Thoracic aorta (tissue), 2 donors: ENCODE data around the gene SPINK4. TPM values are rescaled to one million over a fixed set of nuclear protein-coding genes. Genes with fewer than 3 reads are reported as not detected.
A peak's percentile ranks its signal among the peaks of the same experiment; 100 is the strongest.

Experiments used
- ATAC-seq: fragments of 150-250 bp; one replicate; pipeline ENCODE4 v1.8.0; 2017; ENCODE audit warnings: low read depth; ENCODE audit not compliant: insufficient number of reproducible peaks, low FRiP score
- DNase-seq: peaks from one replicate; pipeline ENCODE4 v3.0.0-alpha.2; 2020; ENCODE audit warnings: low spot score
- H3K27ac ChIP-seq, 2 donors: fragments of 200-600 bp; sonication (generic); 1 replicate in 1 of 2; 2 replicates in 1 of 2; pipeline ENCODE4 v1.5.1; 2016; ENCODE audit warnings: mild to moderate bottlenecking in 2 of 2, moderate library complexity in 2 of 2
- H3K27me3 ChIP-seq: fragments of 200-600 bp; sonication (generic); replicated peaks from 2 replicates; pipeline ENCODE4 v1.6.0; 2016; ENCODE audit warnings: mild to moderate bottlenecking; ENCODE audit not compliant: insufficient read depth
- H3K36me3 ChIP-seq: fragments of 200-600 bp; sonication (generic); one replicate; pipeline ENCODE4 v1.5.1; 2016
- H3K4me1 ChIP-seq, 2 donors: fragments of 200-600 bp; sonication (generic); 1 replicate in 1 of 2; 2 replicates in 1 of 2; pipeline versions ENCODE4 v1.5.1 to v1.6.0; 2016; ENCODE audit warnings: low read depth in 2 of 2, mild to moderate bottlenecking in 1 of 2; ENCODE audit not compliant: control insufficient read depth in 1 of 2
- H3K4me3 ChIP-seq: fragments of 200-600 bp; sonication (generic); 2 replicates; pipeline ENCODE4 v1.5.1; 2016; ENCODE audit warnings: mild to moderate bottlenecking
- H3K9me3 ChIP-seq: fragments of 200-600 bp; sonication (generic); 2 replicates; pipeline ENCODE4 v1.5.1; 2016
- total RNA-seq, 2 donors: library from RNA; depleted of rRNA; stranded (reverse); fragments of >200 nt; gene quantifications; one replicate each; pipeline versions ENCODE4 v1.1.0 to v1.2.3, GENCODE V29; 2016
- TF ChIP-seq, protein P1 (sequence below): fragments of 200-600 bp; sonication (generic); IDR thresholded peaks from one replicate; pipeline ENCODE4 v1.5.1; 2019; ENCODE audit warnings: antibody characterized with exemption

The SPINK4 gene
- total RNA-seq = not detected

DNA sequence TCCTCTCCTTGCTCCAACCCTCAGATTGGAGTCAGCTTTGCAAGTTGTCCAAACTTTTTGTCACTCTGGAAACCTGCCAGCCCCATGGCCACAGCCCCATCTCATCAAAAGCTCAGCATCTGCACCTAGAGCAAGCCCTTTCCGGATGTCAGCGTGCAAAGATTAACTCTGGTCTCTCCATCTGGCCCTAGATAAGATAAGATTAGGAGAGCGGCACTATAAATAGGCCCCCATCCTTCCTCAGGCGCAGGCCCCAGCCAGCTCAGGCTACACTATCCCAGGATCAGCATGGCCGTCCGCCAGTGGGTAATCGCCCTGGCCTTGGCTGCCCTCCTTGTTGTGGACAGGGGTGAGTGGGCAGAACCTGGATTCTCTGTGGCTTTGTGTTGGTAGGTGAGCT is at the start of gene SPINK4:
Gene SPINK4 (plus strand): TSS at position 247 of the 400 bp plus-strand sequence. CDS start 42 bp downstream, at position 289.
- no peaks in the 10 kb centered on the region for H3K36me3 ChIP-seq
- ATAC-seq (no peak), DNase-seq (no peak)
- no peak within 1 kb of the TSS for H3K4me3 ChIP-seq
- no peak within 1 kb of the TSS for H3K27ac ChIP-seq
- peaks cover 0 to 9% of the 10 kb centered on the region in 2 donors for H3K4me1 ChIP-seq
- H3K9me3 ChIP-seq = no peaks in the 10 kb centered on the region
- TF ChIP-seq, protein P1, sequence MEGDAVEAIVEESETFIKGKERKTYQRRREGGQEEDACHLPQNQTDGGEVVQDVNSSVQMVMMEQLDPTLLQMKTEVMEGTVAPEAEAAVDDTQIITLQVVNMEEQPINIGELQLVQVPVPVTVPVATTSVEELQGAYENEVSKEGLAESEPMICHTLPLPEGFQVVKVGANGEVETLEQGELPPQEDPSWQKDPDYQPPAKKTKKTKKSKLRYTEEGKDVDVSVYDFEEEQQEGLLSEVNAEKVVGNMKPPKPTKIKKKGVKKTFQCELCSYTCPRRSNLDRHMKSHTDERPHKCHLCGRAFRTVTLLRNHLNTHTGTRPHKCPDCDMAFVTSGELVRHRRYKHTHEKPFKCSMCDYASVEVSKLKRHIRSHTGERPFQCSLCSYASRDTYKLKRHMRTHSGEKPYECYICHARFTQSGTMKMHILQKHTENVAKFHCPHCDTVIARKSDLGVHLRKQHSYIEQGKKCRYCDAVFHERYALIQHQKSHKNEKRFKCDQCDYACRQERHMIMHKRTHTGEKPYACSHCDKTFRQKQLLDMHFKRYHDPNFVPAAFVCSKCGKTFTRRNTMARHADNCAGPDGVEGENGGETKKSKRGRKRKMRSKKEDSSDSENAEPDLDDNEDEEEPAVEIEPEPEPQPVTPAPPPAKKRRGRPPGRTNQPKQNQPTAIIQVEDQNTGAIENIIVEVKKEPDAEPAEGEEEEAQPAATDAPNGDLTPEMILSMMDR = no peak
- H3K27me3 ChIP-seq = no peaks in the 10 kb centered on the region

GRCh38 chr9:33192493-33193255 is 47.3 kb upstream of the SPINK4 start:
- ATAC-seq (no peak), DNase-seq (no peak)
- H3K9me3 ChIP-seq = no peaks in the 10 kb centered on the region
- H3K27me3 ChIP-seq = no peaks in the 10 kb centered on the region
- H3K27ac ChIP-seq = peak overlapping the region; percentile 46 to 61
- no peak overlapping the region for H3K4me3 ChIP-seq
- TF ChIP-seq, protein P1 = no peak
- no peaks in the 10 kb centered on the region for H3K36me3 ChIP-seq
- peaks cover 24 to 79% of the 10 kb centered on the region in 2 donors for H3K4me1 ChIP-seq

GRCh38 chr9:33193818-33194217 is 46.1 kb upstream of the SPINK4 start:
- H3K27ac ChIP-seq = peak overlapping the region; percentile 22 to 61
- DNase-seq (no peak), ATAC-seq (no peak)

GRCh38 chr9:33196736-33197135 is 43.2 kb upstream of the SPINK4 start:
- Histone ChIP-seq H3K9me3 (no peaks in the 10 kb centered on the region), H3K4me1 (peaks cover 22 to 55% of the 10 kb centered on the region in 2 donors), H3K36me3 (no peaks in the 10 kb centered on the region), H3K4me3 (no peak overlapping the region), H3K27ac (peak overlapping the region; percentile 82 to 90), H3K27me3 (no peaks in the 10 kb centered on the region)
- ATAC-seq = no peak
- TF ChIP-seq, protein P1 = no peak
- no peak for DNase-seq

More at GRCh38 chr9:33193818-33194217, 46.1 kb upstream of the SPINK4 start:
- H3K9me3 ChIP-seq = no peaks in the 10 kb centered on the region
- H3K27me3 ChIP-seq = no peaks in the 10 kb centered on the region
- peaks cover 27 to 79% of the 10 kb centered on the region in 2 donors for H3K4me1 ChIP-seq
- no peaks in the 10 kb centered on the region for H3K36me3 ChIP-seq
- TF ChIP-seq, protein P1 = no peak
- no peak overlapping the region for H3K4me3 ChIP-seq

DNA sequence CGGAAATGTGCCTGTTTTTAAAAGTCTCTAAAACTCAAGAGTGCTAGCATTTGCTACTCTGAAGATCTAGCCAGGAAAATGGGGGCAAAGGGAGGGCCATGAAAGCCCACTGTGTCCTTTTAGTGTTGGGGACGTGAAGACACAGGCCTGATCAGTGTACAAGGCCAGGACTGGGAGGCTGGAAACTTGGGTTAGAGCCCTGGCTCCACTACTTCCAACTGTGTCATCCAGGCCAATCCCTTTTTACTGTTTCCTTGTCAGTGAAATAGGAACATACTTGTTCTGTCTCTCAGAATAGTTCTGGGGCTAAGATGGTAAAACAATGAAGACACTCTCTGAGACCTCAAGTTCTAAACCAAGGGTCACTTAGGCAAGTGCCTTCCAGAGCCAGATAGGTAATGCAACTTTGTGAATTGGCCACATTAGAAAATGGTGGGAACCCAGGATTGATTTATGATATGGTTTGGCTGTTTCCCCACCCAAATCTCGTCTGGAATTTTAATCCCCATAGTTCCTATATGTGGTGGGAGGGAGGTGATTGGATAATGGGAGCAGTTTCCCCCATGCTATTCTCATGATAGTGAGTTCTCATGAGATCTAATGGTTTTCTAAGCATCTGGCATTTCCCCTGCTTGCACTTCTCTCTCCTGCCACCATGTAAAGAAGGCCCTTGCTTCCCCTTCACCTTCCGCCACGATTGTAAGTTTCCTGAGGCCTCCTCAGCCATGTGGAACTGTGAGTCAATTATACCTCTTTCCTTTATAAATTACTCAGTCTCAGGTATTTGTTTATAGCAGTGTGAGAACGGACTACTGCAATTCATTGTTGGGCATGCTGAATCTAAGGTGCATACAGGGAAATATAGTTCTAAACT is 42.5 kb upstream of the SPINK4 start:
- H3K36me3 ChIP-seq = no peaks in the 10 kb centered on the region
- no peaks in the 10 kb centered on the region for H3K9me3 ChIP-seq
- no peaks in the 10 kb centered on the region for H3K27me3 ChIP-seq
- TF ChIP-seq, protein P1 = peak; percentile 43
- peak overlapping the region; percentile 82 to 90 for H3K27ac ChIP-seq
- DNase-seq (no peak), ATAC-seq (no peak)
- H3K4me1 ChIP-seq = peaks cover 16 to 47% of the 10 kb centered on the region in 2 donors
- H3K4me3 ChIP-seq = peak overlapping the region; percentile 40
